ENCODE measurements around the gene ZFC3H1. TPM values are rescaled to one million over a fixed set of nuclear protein-coding genes. Genes with fewer than 3 reads are reported as not detected.

ZFC3H1 gene
- polyA plus RNA-seq, 1 donor: 93.2 TPM

GRCh38 chr12:71636704-71637115 lies 26.9 kb downstream of the ZFC3H1 start:
- DNase-seq: peak; percentile 67

DNA sequence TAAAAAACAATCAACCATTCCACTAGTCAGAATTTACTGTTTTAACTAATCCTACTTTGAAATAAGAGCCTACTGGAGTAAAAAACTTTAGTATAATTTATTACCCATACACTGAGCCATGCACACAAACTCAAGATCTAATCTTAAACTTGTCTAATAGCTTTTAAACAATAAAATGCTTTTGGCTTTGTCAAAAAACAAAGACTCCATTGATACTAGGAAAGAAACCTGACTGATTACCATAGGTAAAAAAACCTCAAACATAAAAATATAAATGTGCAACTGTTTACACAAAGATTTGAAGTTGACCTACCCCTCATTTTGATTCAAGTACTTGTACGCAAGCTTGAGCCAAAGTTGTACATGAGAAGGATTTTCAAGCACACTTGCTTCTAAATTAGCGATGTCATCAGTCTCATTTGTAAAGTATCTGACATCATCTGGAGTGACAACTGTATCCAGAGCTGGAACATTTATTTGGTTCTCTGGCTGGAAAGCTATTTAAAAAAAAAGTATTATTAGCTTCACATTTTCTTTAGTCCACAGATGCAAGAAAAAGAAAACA lies 36.1 kb downstream of the ZFC3H1 start:
- peak; percentile 15 for DNase-seq

DNA sequence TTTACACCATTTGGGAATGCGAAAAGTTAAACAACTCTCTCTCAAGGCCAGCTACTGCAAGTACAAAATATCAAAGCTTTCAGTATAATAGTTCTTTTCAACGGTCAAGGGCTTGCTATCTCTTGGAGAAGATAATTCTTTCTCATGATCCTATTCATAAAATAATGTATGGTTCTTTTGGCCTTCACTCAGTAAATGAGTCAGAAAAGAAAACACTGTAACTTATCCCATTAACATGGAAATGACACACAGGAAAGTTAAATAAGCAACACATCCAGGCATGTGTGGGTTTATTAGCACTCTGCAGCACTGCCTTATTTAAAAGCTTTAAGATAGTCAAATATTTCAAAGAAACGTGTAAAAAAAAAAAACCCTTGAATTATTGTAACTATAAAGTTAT lies 36.9 kb downstream of the ZFC3H1 start:
- DNase-seq: no peak

DNA sequence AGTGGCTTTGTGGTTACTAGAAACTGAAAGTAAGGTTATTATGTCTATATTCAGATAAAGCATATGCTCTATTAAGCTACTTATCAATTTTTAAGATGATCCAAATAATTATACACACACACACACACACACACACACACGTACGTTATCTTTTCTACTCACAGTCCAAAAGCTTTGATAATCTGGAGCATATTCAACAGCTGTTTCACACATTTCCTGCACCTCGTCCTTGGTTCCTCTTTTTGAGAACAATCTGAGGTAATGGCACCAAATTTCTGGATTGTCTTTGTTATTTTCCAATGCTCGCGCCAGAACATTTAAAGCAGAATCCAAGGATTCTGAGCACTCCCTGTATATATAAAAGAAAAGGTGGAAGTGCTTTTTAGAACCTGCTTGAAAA lies 37.5 kb downstream of the ZFC3H1 start:
- no peak for DNase-seq

- no peak for DNase-seq
Observed at GRCh38 chr12:71625476-71625875, 38.2 kb downstream of the ZFC3H1 start.

- DNase-seq: no peak
Observed at GRCh38 chr12:71621938-71622337, 41.7 kb downstream of the ZFC3H1 start.

GRCh38 chr12:71610031-71610795 lies 53.4 kb downstream of the ZFC3H1 start:
- no peak for DNase-seq

DNA sequence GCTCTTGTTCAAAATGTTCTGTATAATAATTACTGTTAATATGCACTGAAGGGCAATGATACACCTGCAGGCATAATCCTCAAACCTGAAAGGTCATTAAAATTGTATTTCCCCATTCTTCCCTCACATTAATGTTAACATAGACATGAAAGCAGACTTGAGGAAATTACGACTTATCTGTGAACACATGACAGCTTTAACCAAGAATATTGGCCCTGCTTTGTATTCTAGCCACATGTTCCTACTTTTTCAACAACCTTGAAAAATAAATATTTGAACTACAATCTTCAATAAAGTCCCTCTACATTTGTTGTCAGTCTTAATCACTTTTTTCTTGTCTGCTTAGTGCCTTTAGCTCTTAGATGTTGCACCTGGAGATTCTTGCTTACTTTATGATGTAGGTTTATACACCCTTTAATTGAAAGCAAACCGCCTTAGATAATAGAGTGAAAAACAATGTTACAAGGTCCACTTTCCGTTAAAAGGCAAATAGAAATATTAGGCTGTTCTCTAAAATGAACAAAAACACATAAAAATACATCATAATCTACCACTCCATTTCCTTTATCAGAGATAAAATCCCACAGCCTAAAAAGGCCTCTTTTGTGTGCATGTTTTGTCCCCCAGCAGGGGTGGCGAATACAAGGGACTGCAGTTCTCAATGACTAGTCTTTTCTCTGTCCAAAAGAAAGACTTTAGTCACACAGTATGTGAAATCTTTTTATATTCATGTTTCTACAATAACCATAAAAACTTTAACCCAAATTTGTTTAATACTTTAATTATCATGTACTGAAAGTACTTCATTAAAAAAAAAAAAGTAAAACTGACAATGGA lies 55.9 kb downstream of the ZFC3H1 start:
- DNase-seq: no peak

- DNase-seq: no peak
Observed at GRCh38 chr12:71605039-71605438, 58.6 kb downstream of the ZFC3H1 start.

GRCh38 chr12:71602761-71603577 lies 60.7 kb downstream of the ZFC3H1 start:
- DNase-seq: no peak

GRCh38 chr12:71601546-71601945 lies 62.1 kb downstream of the ZFC3H1 start:
- no peak for DNase-seq

DNA sequence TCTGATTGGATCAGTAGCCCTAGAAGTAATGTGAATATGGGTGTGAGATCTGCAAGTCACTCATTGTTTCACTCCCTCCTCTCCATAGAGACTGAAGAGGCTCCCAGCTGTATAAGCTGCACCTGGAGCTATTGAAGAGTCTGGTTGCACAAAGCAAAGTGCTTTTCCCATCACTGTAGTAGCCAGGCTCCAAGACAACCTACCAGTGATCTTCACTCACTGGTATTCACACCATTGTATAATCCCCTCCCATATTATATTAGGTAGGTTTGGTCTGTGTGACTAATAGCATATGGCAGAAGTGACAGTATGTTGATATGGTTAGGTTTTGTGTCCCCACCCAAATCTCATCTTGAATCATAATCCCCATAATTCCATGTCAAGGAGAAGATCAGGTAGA lies 64.4 kb downstream of the ZFC3H1 start:
- DNase-seq: no peak

DNA sequence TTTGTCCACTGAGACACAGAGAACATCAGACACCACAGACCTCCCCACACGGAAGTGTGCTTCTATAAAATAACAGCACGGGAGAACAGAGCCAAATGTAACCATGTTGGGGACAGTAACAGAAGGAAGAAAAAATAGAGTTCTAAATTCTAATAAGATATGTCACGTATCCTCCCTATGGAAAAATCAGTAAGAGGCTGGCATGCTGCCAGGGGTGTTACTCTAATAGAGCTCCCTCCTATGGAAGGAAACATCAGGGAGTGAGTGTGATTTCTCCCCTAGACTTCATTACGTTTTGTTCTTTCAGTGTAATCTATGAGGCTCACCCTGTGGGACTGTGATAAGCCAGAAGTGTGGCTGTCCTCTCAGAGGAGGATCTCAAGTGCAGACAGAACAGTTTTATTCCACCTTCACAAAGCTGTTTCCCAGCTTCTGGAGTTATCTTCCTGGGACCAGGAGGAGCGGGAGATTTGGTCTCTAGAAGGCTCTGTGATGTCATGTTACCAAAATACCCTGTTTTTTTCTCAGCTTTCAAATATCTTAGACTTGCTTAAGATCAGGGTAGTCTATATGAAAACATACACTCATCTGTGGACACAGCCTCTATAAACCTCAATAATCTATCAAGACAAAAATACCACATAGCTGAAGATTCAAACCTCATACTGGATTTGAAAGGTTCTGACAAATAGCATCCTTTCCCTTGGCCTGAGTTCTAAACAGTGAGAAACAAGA lies 69.3 kb downstream of the ZFC3H1 start:
- DNase-seq: no peak

- no peak for DNase-seq
Observed at GRCh38 chr12:71592841-71593240, 70.8 kb downstream of the ZFC3H1 start.

- DNase-seq: no peak
Observed at GRCh38 chr12:71591601-71592000, 72.0 kb downstream of the ZFC3H1 start.

- no peak for DNase-seq
Observed at GRCh38 chr12:71589478-71589881, 74.2 kb downstream of the ZFC3H1 start.

DNA sequence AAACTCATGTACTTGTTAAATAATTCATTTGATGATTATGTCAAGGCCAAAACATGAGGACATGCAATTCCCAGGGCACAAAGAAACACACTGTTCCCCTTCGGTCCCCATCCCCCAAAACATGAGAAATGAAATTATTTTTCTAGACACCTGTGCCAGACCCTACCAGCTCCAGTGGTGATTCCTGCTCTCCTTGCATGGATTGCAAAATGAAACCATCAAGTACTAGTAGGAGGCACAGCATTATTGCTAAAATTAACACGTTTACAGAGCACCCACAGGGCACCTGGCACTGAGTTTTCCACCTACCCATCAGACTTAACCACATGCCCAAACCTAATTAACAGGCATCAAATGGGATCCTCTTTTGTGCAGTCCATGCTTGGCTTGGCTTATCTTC lies 76.6 kb downstream of the ZFC3H1 start:
- no peak for DNase-seq

- no peak for DNase-seq
Observed at GRCh38 chr12:71585218-71585617, 78.4 kb downstream of the ZFC3H1 start.

GRCh38 chr12:71584356-71584755 lies 79.3 kb downstream of the ZFC3H1 start:
- no peak for DNase-seq

DNA sequence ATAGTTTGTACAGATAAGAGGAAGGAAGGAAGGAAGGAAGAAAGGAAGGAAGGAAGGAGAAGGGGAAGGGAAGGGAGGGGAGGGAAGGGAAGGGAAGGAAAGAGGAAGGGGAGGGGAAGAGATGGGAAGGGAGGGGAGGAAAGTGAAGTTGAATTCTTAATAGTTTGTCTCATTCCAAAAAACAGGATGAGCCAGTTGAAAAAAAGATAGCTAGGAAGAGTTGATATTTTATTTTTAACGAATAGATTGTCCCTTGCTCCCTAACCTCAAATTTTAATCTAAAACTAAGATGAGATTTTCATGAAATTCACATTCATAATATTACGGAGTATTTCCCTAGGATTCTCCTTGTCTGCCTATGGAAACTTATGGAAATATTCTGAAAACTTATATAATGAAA lies 80.7 kb downstream of the ZFC3H1 start:
- DNase-seq: no peak

- DNase-seq: no peak
Observed at GRCh38 chr12:71581206-71581605, 82.4 kb downstream of the ZFC3H1 start.

Measured in left kidney (tissue), 2 donors.